AML-193 (cell line): ENCODE results near the gene PXDN.

ENCODE experiments used
- DNase-seq, 2 experiments: peaks; one replicate each; lab custom pipeline; 2025; lab: John Stamatoyannopoulos, UW

Gene PXDN

GRCh38 chr2:1594373-1595171, 149.7 kb downstream of the PXDN start:
- DNase-seq = no peak

GRCh38 chr2:1594123-1594372, 150.3 kb downstream of the PXDN start:
- no peak for DNase-seq

DNA sequence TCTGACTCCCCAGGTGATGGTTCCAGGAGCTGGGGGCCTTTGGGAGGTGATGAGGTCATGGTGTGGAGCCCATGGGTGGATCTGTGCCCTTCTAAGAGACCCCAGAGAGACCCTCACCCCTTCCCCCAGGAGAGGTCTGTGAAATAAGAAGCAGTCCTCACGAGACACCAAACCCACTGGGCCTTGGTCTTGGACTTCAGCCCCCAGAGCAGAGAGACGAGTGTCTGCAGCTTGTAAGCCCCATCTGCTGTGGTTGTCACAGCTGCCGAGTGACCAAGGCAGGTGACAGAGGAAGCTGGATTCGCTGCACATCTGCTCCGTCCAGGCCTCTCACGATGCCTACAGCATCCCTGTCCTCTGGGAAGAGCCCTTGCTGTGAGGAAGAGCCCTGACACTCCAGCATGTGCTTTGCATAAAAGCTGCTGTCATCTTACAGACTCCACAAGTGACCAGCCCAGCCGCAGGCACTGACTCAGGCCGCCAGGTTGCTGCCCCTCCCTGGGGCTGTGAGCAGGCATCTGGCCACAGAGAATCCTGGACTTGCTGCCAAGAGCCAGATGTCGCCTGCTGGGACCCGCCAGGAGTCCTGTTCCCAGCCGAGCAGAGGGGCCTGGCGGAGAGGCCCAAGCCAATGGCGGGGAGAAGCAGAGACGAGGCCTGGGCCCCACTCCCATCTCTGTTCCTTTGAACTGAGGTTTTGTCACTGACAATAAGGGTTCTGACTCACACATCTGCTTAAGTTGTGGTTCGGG, 150.8 kb downstream of the PXDN start:
- no peak for DNase-seq

GRCh38 chr2:1591978-1592907, 152.1 kb downstream of the PXDN start:
- DNase-seq = no peak

DNA sequence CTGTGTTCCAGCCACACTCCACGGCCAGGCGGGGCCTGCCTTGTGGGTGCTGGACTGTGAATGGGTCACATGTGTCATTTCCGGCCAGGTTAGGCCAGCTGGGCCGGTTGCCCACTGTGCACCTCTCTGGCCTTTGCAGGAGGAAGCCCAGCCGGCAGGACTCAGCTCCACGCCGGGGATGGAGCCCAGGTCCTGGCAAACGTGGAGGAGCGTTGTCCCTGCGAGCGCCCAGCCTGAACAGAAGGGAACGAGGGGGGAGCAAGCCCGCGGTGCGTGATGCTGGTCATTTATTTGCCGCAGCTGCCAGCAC, 152.9 kb downstream of the PXDN start:
- DNase-seq = no peak

DNA sequence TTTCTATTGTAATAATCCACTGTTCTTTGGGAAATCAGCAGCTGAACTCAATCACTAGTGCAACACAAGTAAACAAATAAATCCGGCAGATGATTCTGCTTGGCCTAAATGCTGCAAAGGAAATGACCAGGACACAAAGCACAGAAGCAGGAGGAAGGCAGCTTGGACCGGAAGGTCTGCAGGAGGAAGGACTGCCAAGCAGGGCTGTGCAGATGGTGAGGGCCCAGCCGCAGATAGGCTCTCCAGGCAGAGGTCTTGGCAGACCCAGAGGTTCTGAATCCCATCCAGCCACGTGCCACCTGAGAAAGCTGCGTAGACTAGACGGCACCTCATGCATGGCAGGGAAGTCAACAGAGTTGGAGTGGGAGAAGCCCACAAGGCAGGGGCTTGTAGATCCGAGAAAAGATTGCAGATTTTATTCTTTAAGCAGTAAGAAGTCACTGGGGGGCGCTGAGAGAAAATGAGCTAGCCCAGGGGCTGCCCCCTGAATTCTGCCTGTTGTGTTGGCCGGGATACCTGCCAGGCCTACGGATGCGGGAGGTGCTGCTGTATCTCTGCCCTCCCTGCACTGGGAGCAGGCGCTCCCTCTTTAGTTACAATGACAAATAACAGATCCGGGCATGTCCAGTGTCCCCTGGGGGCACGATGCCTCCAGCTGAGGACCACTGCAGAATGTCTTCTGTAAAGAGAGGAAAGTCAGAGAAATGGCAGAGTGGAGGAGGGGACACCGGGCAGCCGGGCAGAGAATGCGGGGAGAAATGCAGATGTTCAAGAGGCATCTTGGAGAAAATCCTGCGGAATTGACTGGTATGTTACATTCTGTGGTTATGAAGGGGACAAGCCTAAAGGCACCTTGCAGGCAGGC, 153.5 kb downstream of the PXDN start:
- no peak for DNase-seq

- no peak for DNase-seq
Measured at GRCh38 chr2:1588978-1589621, 155.2 kb downstream of the PXDN start.

DNA sequence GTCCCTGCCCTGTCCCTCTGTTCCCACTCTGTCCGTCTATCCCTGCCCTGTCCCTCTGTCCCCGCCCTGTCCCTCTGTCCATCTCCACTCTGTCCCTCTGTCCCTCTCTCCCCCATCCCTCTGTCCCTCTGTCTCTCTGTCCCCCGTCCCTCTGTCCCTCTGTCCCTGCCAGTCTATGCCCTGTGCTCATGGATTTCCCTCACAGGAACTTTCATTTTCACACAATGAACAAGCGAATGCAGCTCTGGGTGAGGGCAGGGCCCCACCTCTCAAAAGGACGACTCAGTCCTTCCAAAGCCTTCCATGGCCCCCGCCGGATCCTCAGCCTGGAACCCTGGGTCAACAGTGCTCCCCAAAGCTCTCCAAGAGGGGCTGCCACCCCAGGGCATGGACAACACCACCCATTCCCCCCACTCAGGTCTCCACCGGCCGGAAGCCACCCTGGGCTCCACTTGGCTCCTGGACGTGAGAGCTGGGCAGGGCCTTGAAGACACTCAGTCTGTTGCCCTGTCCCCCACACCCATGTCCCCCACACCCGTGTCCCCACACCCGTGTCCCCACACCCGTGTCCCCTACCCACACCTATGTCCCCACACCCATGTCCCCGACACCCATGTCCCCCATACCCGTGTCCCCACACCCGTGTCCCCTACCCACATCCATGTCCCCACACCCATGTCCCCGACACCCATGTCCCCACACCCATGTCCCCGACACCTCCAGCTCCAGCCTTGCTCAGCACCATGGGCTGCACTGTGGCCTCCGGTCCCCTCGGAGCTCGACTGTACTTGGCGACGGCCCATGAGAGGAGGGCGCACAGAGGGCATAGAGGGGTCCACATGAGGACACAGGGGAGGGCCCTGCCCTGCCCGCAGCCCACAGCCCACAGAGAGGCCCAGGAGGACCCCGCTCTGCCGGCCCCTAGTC, 156.0 kb downstream of the PXDN start:
- DNase-seq = no peak

DNA sequence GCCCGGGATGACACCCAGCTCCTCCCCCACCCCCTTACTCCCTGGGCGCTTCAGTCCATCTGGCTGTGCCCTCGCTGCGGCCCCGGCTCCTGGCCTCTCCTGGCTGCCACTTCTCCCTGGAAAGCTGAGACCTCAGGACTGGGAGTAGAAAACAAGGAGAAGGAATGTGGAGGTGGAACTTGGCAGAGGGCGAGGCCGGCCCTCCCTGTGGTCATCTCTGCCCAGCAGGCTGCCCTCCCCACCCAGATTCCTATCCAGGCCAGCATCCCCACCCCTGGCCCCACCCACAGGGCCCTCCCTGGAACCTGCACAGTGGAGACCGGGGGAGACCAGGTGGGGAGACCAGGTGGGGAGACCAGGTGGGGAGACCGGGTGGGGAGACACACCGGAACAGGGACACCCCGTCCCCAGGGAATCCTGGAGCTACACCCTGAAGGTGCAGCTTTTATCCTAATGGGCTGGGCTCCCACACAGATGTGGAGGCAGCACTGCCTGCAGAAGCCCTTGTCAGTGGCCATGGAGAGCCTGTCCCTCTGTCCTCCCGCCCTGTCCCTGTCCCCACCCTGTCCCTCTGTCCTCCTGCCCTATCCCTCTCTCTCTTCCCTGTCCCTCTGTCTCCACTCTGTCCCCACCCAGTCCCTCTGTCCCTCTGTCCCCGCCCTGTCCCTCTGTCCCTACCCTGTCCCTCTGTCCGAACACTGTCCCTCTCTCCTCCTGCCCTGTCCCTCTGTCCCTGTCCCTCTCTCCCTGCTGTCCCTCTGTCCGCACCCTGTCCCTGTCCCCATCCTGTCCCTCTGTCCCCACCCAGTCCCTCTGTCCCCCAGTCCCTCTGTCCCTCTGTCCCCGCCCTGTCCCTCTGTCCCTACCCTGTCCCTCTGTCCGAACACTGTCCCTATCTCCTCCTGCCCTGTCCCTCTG, 157.1 kb downstream of the PXDN start:
- no peak for DNase-seq

DNA sequence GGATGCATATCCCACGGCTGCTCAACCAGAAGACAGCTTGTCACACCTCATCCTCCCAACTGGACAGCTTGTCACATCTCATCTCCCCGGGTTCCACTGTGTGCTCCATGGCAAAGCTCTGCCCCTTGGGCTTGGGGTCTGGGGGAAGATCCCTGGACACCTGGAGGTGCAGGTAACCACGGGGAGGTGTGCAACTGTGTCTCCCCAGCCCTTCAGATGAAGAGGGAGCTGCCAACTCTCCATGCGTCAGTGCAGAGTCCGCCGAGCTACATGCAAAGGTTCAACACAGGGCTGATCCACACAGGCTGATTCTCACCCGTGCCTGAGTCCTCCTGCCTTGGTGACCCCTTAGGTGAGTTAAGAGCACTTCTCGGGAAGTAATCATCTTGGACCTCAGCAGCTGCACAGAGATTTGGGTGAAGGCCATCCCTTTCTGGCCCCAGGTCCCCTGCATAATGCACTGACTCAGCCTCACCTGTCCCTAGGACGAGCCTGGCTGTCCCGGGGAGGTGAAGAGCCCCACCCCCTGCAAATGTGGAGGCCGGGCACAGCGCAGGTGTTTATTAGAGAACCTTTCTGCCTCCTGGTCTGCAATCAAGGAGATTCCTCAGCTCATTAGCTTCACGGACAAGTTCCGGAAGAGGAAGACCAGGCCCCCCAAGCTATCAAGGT, 157.9 kb downstream of the PXDN start:
- no peak for DNase-seq

GRCh38 chr2:1585635-1586034, 158.7 kb downstream of the PXDN start:
- no peak for DNase-seq

GRCh38 chr2:1584691-1585485, 159.4 kb downstream of the PXDN start:
- no peak for DNase-seq

GRCh38 chr2:1584051-1584531, 160.2 kb downstream of the PXDN start:
- DNase-seq = no peak

DNA sequence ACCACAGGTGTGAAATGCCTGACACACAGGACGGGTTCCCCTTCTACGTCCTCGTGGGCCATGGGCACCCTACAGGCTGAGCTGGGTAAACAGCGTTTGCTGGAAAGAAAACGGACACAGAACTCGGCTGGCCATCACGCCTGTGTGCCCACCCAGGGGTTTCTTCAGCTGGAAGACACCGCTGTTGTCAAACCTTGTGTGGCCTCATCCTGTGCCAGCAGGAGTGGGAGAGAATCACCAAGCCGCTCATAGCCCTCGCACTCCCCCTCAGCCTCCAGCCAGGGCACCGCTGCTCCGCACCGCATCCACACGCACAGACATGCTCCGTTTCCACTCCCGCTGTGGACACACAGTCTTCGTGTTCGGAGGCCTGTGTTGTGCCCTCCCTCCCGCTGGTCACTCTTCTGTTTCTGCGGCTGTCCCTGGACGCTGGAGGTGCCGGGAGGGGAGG, 161.4 kb downstream of the PXDN start:
- no peak for DNase-seq

DNA sequence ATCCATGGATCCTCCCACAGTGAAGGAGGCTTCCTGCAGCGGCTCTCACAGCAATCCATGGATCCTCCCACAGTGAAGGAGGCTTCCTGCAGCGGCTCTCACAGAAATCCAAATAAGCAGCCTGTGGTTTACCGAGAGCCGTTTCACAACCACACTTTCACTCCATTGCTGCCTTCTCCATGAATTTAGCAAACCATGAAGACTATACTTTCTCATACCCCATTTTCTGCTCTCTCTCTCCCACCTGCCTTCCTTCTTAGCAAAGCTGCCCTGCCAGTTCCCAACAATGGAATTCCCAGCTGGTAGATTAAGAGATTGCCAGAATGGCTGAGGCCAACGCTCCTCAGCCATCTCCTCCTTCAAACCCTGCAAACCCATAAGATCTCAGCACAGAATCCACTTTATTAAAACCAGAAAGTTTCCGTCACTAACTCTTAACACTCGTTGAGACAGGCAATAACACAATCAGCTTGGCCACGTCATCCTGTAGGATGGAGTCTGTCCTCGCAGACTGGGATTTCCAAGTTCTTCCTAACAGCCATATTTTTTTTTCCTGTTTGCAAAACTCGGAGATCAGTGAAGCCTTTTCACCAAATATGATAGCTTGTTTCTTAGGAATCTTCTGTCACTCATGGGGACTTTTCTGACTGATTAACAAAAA, 162.2 kb downstream of the PXDN start:
- no peak for DNase-seq
